Osteocyte (in vitro differentiated cells): ENCODE data around the gene KRTAP1-5. TPM values are rescaled to one million over a fixed set of nuclear protein-coding genes. Genes with fewer than 3 reads are reported as not detected.
"Not testable (repeated sequence)": the region's sequence is repeated elsewhere in the genome, so short reads cannot be mapped to it uniquely, and the experiment has no call there.

ENCODE experiments used
- DNase-seq: peaks from one replicate; pipeline ENCODE4 v3.0.0; 2021; ENCODE audit warnings: mixed read lengths; ENCODE audit not compliant: unreplicated experiment; ENCODE audit errors: extremely low spot score
- H3K27ac Mint-ChIP-seq: one replicate; pipeline ENCODE4 v1.8.0; 2021; ENCODE audit warnings: mild to moderate bottlenecking, mixed read lengths; ENCODE audit not compliant: unreplicated experiment
- H3K27me3 Mint-ChIP-seq: one replicate; pipeline ENCODE4 v1.8.0; 2021; ENCODE audit warnings: mixed read lengths; ENCODE audit not compliant: unreplicated experiment
- H3K36me3 Mint-ChIP-seq: one replicate; pipeline ENCODE4 v1.8.0; 2021; ENCODE audit warnings: mixed read lengths; ENCODE audit not compliant: unreplicated experiment
- H3K4me1 Mint-ChIP-seq: one replicate; pipeline ENCODE4 v1.8.0; 2021; ENCODE audit warnings: mixed read lengths; ENCODE audit not compliant: unreplicated experiment
- H3K4me3 Mint-ChIP-seq: one replicate; pipeline ENCODE4 v1.8.0; 2021; ENCODE audit warnings: mild to moderate bottlenecking, moderate library complexity, mixed read lengths; ENCODE audit not compliant: unreplicated experiment
- H3K9me3 Mint-ChIP-seq: one replicate; pipeline ENCODE4 v1.8.0; 2021; ENCODE audit warnings: mixed read lengths; ENCODE audit not compliant: unreplicated experiment
- total RNA-seq: library from RNA; stranded (reverse); gene quantifications from 2 replicates; pipeline ENCODE4 v1.2.1, GENCODE V29; 2021
- TF ChIP-seq, protein P1 (sequence below): fragments of 200-600 bp; sonication (generic); IDR thresholded peaks from 2 replicates; pipeline ENCODE4 v1.5.0; 2021; ENCODE audit warnings: antibody characterized with exemption, mild to moderate bottlenecking, moderate library complexity

Gene KRTAP1-5
- total RNA-seq, 1 donor from 2014 or later = not detected

DNA sequence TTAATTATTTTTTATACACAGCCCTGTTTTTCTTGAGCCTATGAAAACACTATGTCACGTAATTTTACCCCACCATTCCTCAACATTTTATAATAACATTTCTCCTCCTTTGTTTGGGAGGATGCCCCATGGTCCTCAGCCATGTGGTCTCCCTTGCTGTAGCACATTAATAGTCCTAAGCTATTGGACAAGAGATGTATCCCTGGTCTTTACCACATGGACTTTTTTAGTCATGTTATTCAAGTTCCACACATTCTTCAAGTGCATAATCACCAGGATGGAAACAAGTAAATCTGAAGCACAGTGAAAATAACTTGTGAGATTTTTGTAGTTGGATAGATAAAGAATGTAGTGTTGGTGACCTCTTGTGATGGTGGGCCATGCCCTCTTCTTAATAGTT, 35.0 kb upstream of the KRTAP1-5 start:
- Mint-ChIP-seq H3K27me3 (no peaks in the 10 kb centered on the region), H3K36me3 (no peaks in the 10 kb centered on the region), H3K9me3 (peaks cover 6% of the 10 kb centered on the region), H3K4me1 (peaks cover 49% of the 10 kb centered on the region), H3K4me3 (no peak overlapping the region), H3K27ac (peak overlapping the region; percentile 90)
- DNase-seq = no peak
- TF ChIP-seq, protein P1, sequence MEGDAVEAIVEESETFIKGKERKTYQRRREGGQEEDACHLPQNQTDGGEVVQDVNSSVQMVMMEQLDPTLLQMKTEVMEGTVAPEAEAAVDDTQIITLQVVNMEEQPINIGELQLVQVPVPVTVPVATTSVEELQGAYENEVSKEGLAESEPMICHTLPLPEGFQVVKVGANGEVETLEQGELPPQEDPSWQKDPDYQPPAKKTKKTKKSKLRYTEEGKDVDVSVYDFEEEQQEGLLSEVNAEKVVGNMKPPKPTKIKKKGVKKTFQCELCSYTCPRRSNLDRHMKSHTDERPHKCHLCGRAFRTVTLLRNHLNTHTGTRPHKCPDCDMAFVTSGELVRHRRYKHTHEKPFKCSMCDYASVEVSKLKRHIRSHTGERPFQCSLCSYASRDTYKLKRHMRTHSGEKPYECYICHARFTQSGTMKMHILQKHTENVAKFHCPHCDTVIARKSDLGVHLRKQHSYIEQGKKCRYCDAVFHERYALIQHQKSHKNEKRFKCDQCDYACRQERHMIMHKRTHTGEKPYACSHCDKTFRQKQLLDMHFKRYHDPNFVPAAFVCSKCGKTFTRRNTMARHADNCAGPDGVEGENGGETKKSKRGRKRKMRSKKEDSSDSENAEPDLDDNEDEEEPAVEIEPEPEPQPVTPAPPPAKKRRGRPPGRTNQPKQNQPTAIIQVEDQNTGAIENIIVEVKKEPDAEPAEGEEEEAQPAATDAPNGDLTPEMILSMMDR = no peak

DNA sequence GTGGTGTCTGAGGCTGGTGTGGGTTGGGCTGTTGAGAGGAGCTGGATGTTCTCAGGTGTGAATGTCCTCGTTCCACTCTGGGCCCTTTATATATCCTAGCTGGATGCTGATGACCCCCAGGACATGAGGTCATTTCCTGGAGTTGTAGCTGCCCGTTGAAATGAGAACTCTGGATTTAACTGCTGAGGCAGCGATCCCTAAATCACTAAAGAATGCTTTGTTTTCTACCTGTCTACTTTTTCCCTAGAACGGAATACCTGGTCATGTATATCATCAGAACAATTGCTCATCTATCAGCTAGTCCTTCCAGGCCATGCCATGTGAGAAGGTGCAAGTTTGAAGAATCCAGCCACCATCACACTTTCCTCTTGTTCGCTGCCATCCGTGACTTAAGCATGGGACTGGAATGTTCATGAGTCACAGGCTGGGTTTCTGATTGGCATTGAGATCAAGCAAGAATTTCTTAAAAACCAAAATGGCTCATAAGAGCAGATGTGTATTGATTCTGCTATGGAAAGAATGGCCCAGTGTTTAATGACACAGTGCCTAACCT, 33.1 kb upstream of the KRTAP1-5 start, which contains the start of gene KRTAP2-3:
Gene KRTAP2-3, minus strand, starts transcription at position 63 of the 553 bp plus-strand sequence. CDS start 64 bp downstream, outside the sequence.
- peak within 1 kb of the TSS; percentile 90 for H3K27ac Mint-ChIP-seq

DNA sequence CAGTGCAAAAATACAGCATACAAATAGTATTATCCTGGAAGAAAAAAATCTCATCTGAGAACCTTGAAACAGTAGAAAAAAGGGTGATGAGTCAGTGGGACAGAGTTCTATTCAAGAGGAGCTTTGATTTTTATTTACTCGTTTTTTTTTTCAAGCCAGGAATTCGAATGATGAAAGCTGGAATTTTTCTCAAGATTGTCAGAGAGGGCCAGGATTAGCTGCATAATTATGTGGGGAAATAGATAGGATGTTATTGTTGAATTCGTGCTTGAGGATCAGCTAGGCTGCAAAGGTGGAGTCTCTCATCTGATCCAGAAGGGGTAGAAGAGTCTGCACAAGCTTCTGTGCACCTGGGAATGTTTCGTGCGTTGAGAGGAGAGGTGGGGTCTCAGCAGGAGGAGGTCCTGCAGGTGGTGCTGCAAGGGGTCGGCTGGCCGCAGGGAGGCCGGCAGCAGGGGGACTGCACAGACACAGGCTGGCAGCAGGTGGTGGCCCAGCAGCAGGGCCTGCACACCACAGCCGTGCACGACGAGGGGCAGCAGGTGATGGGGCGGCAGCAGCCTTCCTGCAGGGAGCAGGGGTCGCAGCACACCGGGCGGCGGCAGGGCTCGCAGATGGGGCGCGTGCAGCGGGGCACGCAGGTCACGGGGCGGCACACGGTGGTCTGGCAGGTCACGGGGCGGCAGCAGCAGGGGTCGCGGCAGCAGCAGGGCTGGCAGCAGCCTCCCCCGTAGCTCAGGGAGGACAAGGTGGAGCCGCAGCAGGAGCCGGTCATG, 32.5 kb upstream of the KRTAP1-5 start:
- not testable (repeated sequence) for H3K4me3 Mint-ChIP-seq, DNase-seq, H3K9me3 Mint-ChIP-seq, H3K36me3 Mint-ChIP-seq, H3K27me3 Mint-ChIP-seq
- Mint-ChIP-seq H3K4me1 (peaks cover 49% of the 10 kb centered on the region), H3K27ac (peak overlapping the region; percentile 90)

More for the DNA sequence above, 33.1 kb upstream of the KRTAP1-5 start, which contains the start of gene KRTAP2-3:
- Mint-ChIP-seq H3K36me3 (no peaks in the 10 kb centered on the region), H3K4me1 (peaks cover 49% of the 10 kb centered on the region), H3K9me3 (peaks cover 6% of the 10 kb centered on the region), H3K4me3 (peak within 1 kb of the TSS; percentile 28), H3K27me3 (no peaks in the 10 kb centered on the region)
- DNase-seq = no peak
- TF ChIP-seq, protein P1 = no peak

- no peak for DNase-seq
- TF ChIP-seq, protein P1 = no peak
- H3K9me3 Mint-ChIP-seq = peaks cover 7% of the 10 kb centered on the region
- H3K4me3 Mint-ChIP-seq = no peak overlapping the region
- H3K36me3 Mint-ChIP-seq = no peaks in the 10 kb centered on the region
- H3K27ac Mint-ChIP-seq = no peak overlapping the region
- H3K27me3 Mint-ChIP-seq = no peaks in the 10 kb centered on the region
- H3K4me1 Mint-ChIP-seq = peaks cover 45% of the 10 kb centered on the region
Observed at GRCh38 chr17:41058741-41059140, 31.7 kb upstream of the KRTAP1-5 start.

GRCh38 chr17:41057547-41057946, 30.5 kb upstream of the KRTAP1-5 start:
- peaks cover 36% of the 10 kb centered on the region for H3K4me1 Mint-ChIP-seq
- peaks cover 10% of the 10 kb centered on the region for H3K9me3 Mint-ChIP-seq
- TF ChIP-seq, protein P1 = no peak
- no peak overlapping the region for H3K27ac Mint-ChIP-seq
- DNase-seq = no peak
- no peaks in the 10 kb centered on the region for H3K27me3 Mint-ChIP-seq
- no peak overlapping the region for H3K4me3 Mint-ChIP-seq
- peaks cover 4% of the 10 kb centered on the region for H3K36me3 Mint-ChIP-seq

DNA sequence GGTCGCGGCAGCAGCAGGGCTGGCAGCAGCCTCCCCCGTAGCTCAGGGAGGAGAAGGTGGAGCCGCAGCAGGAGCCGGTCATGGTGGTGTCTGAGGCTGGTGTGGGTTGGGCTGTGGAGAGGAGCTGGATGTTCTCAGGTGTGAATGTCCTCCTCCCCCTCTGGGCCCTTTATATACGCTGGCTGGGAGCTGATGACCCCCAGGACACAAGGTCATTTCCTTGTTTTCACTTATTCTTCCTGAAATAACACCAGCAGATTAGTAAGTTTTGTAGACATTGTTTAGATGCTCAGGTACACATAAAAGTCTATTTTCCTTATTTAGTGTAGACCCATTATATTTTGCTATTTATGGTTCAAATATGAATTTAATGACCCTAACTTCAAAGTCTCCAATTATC, 28.1 kb upstream of the KRTAP1-5 start, which contains the start of gene KRTAP2-2:
Gene KRTAP2-2, minus strand, starts transcription at position 101 of the 400 bp plus-strand sequence. Its CDS starts 19 bp downstream, at position 82.
- not testable (repeated sequence) for H3K36me3 Mint-ChIP-seq, H3K27me3 Mint-ChIP-seq, H3K4me3 Mint-ChIP-seq, DNase-seq, H3K27ac Mint-ChIP-seq
- peaks cover 10% of the 10 kb centered on the region for H3K9me3 Mint-ChIP-seq
- H3K4me1 Mint-ChIP-seq = peaks cover 15% of the 10 kb centered on the region

DNA sequence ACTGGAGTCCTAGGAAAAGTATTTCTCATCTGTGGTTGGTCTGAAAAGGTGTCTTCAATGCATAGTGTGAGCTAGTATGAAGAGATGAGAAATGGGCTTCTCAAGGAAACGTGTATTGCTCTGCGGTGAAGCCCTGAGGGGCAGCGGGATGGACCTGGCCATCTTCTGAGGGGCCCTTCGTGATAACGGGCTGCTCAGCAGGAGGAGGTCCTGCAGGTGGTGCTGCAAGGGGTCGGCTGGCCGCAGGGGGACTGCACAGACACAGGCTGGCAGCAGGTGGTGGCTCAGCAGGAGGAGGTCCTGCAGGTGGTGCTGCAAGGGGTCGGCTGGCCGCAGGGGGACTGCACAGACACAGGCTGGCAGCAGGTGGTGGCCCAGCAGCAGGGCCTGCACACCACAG, 27.5 kb upstream of the KRTAP1-5 start:
- DNase-seq, H3K36me3 Mint-ChIP-seq, H3K27ac Mint-ChIP-seq, H3K27me3 Mint-ChIP-seq, H3K4me3 Mint-ChIP-seq: not testable (repeated sequence)
- Mint-ChIP-seq H3K9me3 (peaks cover 10% of the 10 kb centered on the region), H3K4me1 (peaks cover 14% of the 10 kb centered on the region)
